ENCODE results near the gene TRIO.

The TRIO gene

GRCh38 chr5:14226149-14226548 lies 83.0 kb downstream of the TRIO start:
- Histone ChIP-seq H3K9me3 (replicated peaks; ENCODE audit: insufficient read depth, low read length) (no peaks in the 10 kb centered on the region), H3K4me3 (ENCODE audit: low read length) (no peak overlapping the region), H3K27me3 (replicated peaks; ENCODE audit: insufficient read depth, low read length) (no peaks in the 10 kb centered on the region), H3K36me3 (replicated peaks; ENCODE audit: insufficient read depth, low read length) (no peaks in the 10 kb centered on the region), H3K27ac (ENCODE audit: low read length) (no peak overlapping the region), H3K4me1 (ENCODE audit: low read length) (no peaks in the 10 kb centered on the region), H3F3A (ENCODE audit: insufficient read depth, low read length) (no peaks in the 10 kb centered on the region), H4K20me1 (ENCODE audit: insufficient read depth, low read length) (no peaks in the 10 kb centered on the region), H3K9me2 (replicated peaks; ENCODE audit: insufficient read depth, low read length) (no peaks in the 10 kb centered on the region), H3K4me2 (ENCODE audit: low read depth, low read length) (no peak overlapping the region), H3K9ac (ENCODE audit: low read length) (no peak overlapping the region), H2AFZ (ENCODE audit: low read length) (no peak overlapping the region), H3K79me2 (ENCODE audit: low read length) (peaks cover 60% of the 10 kb centered on the region)
- no peak for DNase-seq
- TF ChIP-seq EZH2phosphoT487 (IDR thresholded peaks at IDR 0.05; ENCODE audit: low read length): no peak
- no peak for TF ChIP-seq EZH2 (optimal IDR thresholded peaks at IDR 0.05; ENCODE audit: low read depth, low read length)

DNA sequence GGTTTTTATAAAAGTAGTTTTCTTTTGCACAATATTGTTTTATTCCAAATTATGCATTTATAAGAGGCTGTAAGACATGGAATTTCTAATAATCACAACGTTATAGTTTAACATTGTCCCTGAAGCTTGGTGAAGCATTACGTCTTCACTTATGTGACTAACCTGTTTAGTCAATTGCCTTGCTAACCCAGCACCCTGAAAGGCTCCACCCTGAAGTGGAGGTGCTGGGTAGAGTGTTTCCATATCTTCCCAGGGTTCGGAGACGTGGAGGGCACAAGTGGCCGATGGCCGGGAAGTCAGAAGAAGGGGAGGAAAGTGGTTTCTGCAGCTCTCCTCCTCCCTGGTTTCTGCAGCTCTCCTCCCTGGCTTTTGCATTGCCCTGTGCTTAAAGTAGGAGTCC lies 83.4 kb downstream of the TRIO start:
- no peaks in the 10 kb centered on the region for H4K20me1 ChIP-seq (ENCODE audit: insufficient read depth, low read length)
- no peaks in the 10 kb centered on the region for H3K9me3 ChIP-seq (replicated peaks; ENCODE audit: insufficient read depth, low read length)
- no peak overlapping the region for H3K4me3 ChIP-seq (ENCODE audit: low read length)
- H3K9me2 ChIP-seq (replicated peaks; ENCODE audit: insufficient read depth, low read length): no peaks in the 10 kb centered on the region
- H3K79me2 ChIP-seq (ENCODE audit: low read length): peaks cover 60% of the 10 kb centered on the region
- no peaks in the 10 kb centered on the region for H3K27me3 ChIP-seq (replicated peaks; ENCODE audit: insufficient read depth, low read length)
- no peak overlapping the region for H3K4me2 ChIP-seq (ENCODE audit: low read depth, low read length)
- DNase-seq: no peak
- H3K4me1 ChIP-seq (ENCODE audit: low read length): no peaks in the 10 kb centered on the region
- H3F3A ChIP-seq (ENCODE audit: insufficient read depth, low read length): no peaks in the 10 kb centered on the region
- H3K9ac ChIP-seq (ENCODE audit: low read length): no peak overlapping the region
- no peaks in the 10 kb centered on the region for H3K36me3 ChIP-seq (replicated peaks; ENCODE audit: insufficient read depth, low read length)
- H2AFZ ChIP-seq (ENCODE audit: low read length): no peak overlapping the region
- TF ChIP-seq CTCF (IDR thresholded peaks at IDR 0.05; ENCODE audit: low read length) (no peak), EZH2phosphoT487 (IDR thresholded peaks at IDR 0.05; ENCODE audit: low read length) (no peak), EZH2 (optimal IDR thresholded peaks at IDR 0.05; ENCODE audit: low read depth, low read length) (no peak)
- H3K27ac ChIP-seq (ENCODE audit: low read length): no peak overlapping the region

DNA sequence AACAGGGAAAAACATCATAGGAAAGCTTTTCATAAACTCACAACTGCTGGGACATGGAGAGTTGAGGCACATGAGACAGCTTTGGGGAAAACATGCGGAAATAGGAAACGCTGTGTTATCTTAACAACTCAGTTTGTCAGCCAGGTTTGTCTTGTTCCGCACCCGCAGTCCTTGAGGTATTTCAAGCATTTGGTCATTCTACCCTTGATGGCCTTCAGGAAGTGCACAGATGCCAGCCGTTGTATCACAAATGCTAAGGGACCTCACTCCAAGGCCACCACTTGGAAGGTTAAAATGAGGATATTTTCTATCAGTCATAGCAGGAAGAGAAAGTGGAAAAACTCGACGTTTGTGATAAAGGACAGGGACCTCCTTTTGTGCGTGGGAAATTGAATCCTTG lies 83.8 kb downstream of the TRIO start:
- Histone ChIP-seq H3K79me2 (ENCODE audit: low read length) (peaks cover 64% of the 10 kb centered on the region), H3K4me1 (ENCODE audit: low read length) (no peaks in the 10 kb centered on the region), H3K27me3 (replicated peaks; ENCODE audit: insufficient read depth, low read length) (no peaks in the 10 kb centered on the region), H3K9me2 (replicated peaks; ENCODE audit: insufficient read depth, low read length) (no peaks in the 10 kb centered on the region), H3F3A (ENCODE audit: insufficient read depth, low read length) (no peaks in the 10 kb centered on the region), H3K4me2 (ENCODE audit: low read depth, low read length) (no peak overlapping the region), H3K27ac (ENCODE audit: low read length) (no peak overlapping the region), H2AFZ (ENCODE audit: low read length) (no peak overlapping the region), H3K4me3 (ENCODE audit: low read length) (no peak overlapping the region), H4K20me1 (ENCODE audit: insufficient read depth, low read length) (no peaks in the 10 kb centered on the region), H3K9ac (ENCODE audit: low read length) (no peak overlapping the region), H3K36me3 (replicated peaks; ENCODE audit: insufficient read depth, low read length) (no peaks in the 10 kb centered on the region), H3K9me3 (replicated peaks; ENCODE audit: insufficient read depth, low read length) (no peaks in the 10 kb centered on the region)
- TF ChIP-seq EZH2 (optimal IDR thresholded peaks at IDR 0.05; ENCODE audit: low read depth, low read length): no peak
- TF ChIP-seq CTCF (IDR thresholded peaks at IDR 0.05; ENCODE audit: low read length): no peak
- TF ChIP-seq EZH2phosphoT487 (IDR thresholded peaks at IDR 0.05; ENCODE audit: low read length): no peak
- no peak for DNase-seq

GRCh38 chr5:14227513-14227912 lies 84.4 kb downstream of the TRIO start:
- Histone ChIP-seq H3K4me2 (ENCODE audit: low read depth, low read length) (no peak overlapping the region), H3K79me2 (ENCODE audit: low read length) (peaks cover 64% of the 10 kb centered on the region), H3K4me3 (ENCODE audit: low read length) (no peak overlapping the region), H3F3A (ENCODE audit: insufficient read depth, low read length) (no peaks in the 10 kb centered on the region), H3K4me1 (ENCODE audit: low read length) (no peaks in the 10 kb centered on the region), H3K9me2 (replicated peaks; ENCODE audit: insufficient read depth, low read length) (no peaks in the 10 kb centered on the region), H3K9me3 (replicated peaks; ENCODE audit: insufficient read depth, low read length) (no peaks in the 10 kb centered on the region), H3K27me3 (replicated peaks; ENCODE audit: insufficient read depth, low read length) (no peaks in the 10 kb centered on the region), H3K9ac (ENCODE audit: low read length) (no peak overlapping the region), H3K27ac (ENCODE audit: low read length) (no peak overlapping the region), H4K20me1 (ENCODE audit: insufficient read depth, low read length) (no peaks in the 10 kb centered on the region), H3K36me3 (replicated peaks; ENCODE audit: insufficient read depth, low read length) (no peaks in the 10 kb centered on the region), H2AFZ (ENCODE audit: low read length) (no peak overlapping the region)
- TF ChIP-seq EZH2 (optimal IDR thresholded peaks at IDR 0.05; ENCODE audit: low read depth, low read length) (no peak), EZH2phosphoT487 (IDR thresholded peaks at IDR 0.05; ENCODE audit: low read length) (no peak), CTCF (IDR thresholded peaks at IDR 0.05; ENCODE audit: low read length) (no peak)
- no peak for DNase-seq
